ENCODE results near the gene NCK2.
A peak's percentile ranks its signal among the peaks of the same experiment; 100 is the strongest.

NCK2 gene

DNA sequence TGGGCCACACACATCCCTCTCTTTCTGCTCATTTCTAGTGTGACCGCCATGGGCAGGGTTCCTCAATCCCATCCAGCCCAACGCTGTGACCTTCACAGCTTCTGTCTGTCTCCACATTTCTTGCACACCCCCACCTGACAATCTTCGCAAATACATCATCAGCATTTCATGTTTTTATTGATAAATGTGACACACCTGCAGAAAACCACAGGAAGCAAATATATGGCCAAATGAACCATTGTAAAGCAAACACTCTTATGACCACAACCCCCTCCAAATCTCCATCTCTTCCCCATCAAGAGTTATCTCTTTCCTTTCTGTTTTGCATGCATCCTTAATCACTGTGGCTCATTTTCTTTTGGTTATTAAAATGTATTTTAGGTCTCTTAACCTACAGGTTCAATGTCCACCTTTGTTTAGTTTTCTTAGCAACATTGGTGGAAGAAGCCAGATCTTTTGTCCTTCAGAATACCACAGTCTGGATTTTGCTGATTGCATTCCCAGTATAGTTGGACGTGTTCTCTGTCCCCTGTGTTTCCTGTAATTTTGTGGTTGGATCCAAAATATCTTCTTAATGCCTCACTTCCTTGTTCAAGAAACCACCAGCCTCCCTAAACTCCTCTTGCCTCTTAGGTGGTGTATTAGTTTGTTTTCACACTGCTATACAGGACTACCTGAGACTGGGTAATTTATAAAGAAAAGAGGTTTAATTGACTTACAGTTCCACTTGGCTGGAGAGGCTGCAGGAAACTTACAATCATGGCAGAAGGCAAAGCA, 9.8 kb upstream of the NCK2 start:
- DNase-seq (ENCODE audit: low spot score), result peak; percentile 73
- FAIRE-seq, result peak; percentile 80

DNA sequence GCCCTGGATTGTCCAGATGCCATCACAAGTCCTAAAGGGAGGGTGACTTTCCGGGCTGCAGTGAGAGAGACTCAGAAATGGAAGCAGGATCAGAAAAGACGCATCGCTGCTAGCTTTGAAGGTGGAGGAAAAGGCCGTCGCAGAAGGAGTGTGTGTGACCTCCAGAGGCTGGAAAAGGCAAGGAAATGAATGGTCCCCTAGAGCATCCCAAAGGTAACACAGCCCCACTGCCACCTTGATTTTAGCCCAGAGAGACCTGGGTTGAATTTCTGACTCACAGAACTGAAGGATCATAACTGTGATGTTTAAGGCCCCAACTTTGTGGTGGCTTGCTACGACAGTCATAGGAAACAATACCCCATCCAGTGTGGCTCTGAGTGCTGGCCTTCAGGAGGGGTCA, 8.6 kb upstream of the NCK2 start:
- no peak for FAIRE-seq
- no peak for DNase-seq (ENCODE audit: low spot score)

DNA sequence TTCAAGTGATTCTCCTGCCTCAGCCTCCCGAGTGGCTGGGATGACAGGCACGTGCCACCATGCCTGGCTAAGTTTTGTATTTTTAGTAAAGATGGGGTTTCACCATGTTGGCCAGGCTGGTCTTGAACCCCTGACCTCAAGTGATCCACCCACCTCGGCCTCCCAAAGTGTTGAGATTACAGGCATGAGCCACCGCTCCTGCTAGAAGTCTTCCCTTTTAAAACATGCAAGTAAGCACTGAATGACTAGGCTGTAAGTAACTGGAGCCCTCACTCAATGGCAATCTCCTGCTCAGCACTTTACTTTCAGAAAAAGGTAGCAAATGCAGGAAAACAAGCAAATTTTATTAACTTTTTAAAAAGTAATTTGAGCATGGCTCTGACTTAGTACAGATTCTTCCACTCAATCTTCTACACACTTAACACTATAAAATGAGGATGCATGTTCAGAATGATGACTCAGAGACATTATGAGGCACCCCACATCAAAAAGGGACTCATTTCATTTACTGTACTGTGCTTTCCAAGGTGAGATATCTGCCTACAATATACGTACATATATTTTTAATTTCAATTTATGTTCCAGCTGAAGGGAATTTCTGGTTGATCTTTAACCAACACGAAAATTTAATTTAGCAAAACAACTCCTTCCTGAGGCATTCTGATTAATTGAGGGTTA, 6.6 kb upstream of the NCK2 start:
- DNase-seq (ENCODE audit: low spot score) (no peak), FAIRE-seq (no peak)

DNA sequence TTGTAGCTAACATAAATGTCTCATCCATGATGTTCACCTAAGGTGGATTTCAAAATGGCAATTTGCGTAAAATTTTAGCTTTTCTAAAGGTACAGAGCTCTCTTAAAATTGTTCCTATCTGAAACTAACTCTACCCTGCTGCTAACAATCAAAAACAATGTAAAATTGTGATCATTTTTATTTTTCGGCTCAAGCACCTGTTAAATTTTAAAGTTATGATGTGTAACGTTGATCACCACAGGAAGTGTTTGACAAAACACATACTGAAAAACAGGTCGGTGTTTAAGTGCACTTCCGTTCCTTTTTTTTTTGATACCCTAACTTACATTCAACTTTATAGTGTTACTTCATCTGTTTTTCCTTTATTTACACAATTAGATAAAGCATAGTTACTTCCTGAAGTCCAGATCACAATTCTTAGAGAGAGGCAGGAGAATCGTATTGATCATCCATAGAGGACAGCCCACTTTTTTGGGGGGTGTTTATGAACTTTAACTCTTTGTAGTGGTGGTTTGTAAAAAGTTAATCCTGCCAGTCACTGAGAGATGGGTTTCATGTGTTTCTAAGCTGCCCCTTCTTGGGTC, 6.0 kb upstream of the NCK2 start:
- FAIRE-seq, result no peak
- no peak for DNase-seq (ENCODE audit: low spot score)

GRCh38 chr2:105739426-105739825, 5.3 kb upstream of the NCK2 start:
- FAIRE-seq (no peak), DNase-seq (ENCODE audit: low spot score) (no peak)

- FAIRE-seq, result no peak
Measured at GRCh38 chr2:105739944-105740530, 4.7 kb upstream of the NCK2 start.

GRCh38 chr2:105741174-105741573, 3.5 kb upstream of the NCK2 start:
- DNase-seq (ENCODE audit: low spot score) (no peak), FAIRE-seq (no peak)

More at GRCh38 chr2:105739944-105740530, 4.7 kb upstream of the NCK2 start:
- DNase-seq (ENCODE audit: low spot score), result no peak

GRCh38 chr2:105741617-105742016, 3.1 kb upstream of the NCK2 start:
- FAIRE-seq (no peak), DNase-seq (ENCODE audit: low spot score) (no peak)

GRCh38 chr2:105744091-105744908, 412 bp upstream of the NCK2 start:
- no peak for FAIRE-seq

GRCh38 chr2:105746177-105747080, 1.7 kb downstream of the NCK2 start:
- FAIRE-seq (no peak), DNase-seq (ENCODE audit: low spot score) (no peak)

More at GRCh38 chr2:105744091-105744908, 412 bp upstream of the NCK2 start:
- DNase-seq (ENCODE audit: low spot score), result peak; percentile 8

- DNase-seq (ENCODE audit: low spot score) (no peak), FAIRE-seq (no peak)
Measured at GRCh38 chr2:105747254-105747894, 2.7 kb downstream of the NCK2 start.

GRCh38 chr2:105747991-105748390, 3.3 kb downstream of the NCK2 start:
- DNase-seq (ENCODE audit: low spot score), result peak; percentile 43
- FAIRE-seq, result no peak

DNA sequence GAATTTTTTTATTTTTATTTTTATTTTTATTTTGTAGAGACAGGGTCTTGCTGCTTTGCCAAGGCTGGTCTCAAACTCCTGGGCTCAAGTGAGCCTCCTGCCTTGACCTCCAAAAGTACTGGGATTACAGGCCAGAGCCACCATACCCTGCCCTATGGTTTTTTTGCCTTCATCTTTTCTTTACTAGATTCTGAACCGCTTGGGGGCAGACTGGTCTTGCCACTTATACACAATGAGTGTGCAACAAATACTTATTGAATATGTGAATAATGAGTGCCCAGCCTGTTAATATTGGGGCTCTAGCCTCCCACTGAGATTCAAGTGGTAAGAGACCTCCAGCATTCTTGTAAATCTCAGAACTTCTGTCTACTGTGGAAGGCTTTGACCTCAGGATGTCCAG, 3.9 kb downstream of the NCK2 start:
- DNase-seq (ENCODE audit: low spot score) (no peak), FAIRE-seq (no peak)

GRCh38 chr2:105749583-105750400, 5.1 kb downstream of the NCK2 start:
- DNase-seq (ENCODE audit: low spot score) (no peak), FAIRE-seq (no peak)

GRCh38 chr2:105750735-105751134, 6.0 kb downstream of the NCK2 start:
- no peak for DNase-seq (ENCODE audit: low spot score)
- no peak for FAIRE-seq

GRCh38 chr2:105751272-105751671, 6.6 kb downstream of the NCK2 start:
- FAIRE-seq (no peak), DNase-seq (ENCODE audit: low spot score) (no peak)

GRCh38 chr2:105752691-105753358, 8.1 kb downstream of the NCK2 start:
- no peak for DNase-seq (ENCODE audit: low spot score)
- no peak for FAIRE-seq

DNA sequence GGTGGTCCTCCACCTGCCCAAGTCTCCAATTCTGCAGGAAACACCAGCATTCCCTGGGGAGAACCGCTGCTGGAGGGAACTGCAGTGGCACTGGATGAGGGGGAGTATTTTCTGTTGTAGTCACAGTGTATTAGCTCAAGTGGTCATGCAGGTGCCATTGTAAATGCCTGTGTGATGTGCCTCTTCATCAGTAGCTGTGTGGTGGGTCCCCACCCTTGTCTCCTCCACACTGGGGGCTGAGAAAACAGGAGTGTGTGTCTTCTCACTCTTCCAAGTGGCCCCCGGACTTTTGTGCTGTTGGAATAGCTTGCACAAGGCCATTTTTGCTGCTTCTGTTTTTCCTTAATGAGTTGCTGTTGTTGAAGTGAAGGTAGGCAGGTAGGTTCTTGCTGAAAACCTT, 8.7 kb downstream of the NCK2 start:
- DNase-seq (ENCODE audit: low spot score), result no peak
- no peak for FAIRE-seq

Data from RCC 7860 (cell line).